Esophagus squamous epithelium (tissue), 5 donors: ENCODE measurements around the gene SNX24. TPM values are rescaled to one million over a fixed set of nuclear protein-coding genes. Genes with fewer than 3 reads are reported as not detected.

Source experiments
- DNase-seq: peaks from one replicate; lab custom pipeline; 2025; lab: John Stamatoyannopoulos, UW
- H3K27ac ChIP-seq, 4 donors: fragments of 200-600 bp; sonication (generic); one replicate each; pipeline ENCODE4 v1.5.1; 2016 to 2019; ENCODE audit warnings: mild to moderate bottlenecking in 1 of 4
- H3K27me3 ChIP-seq, 4 donors: fragments of 200-600 bp; sonication (generic); 1 replicate in 3 of 4; 2 replicates in 1 of 4; pipeline versions ENCODE4 v1.5.1 to v1.6.0; 2017 to 2021; ENCODE audit warnings: antibody characterized with exemption in 1 of 4
- H3K36me3 ChIP-seq, 3 donors: fragments of 200-600 bp; sonication (generic); one replicate each; pipeline ENCODE4 v1.5.1; 2016 to 2019
- H3K4me1 ChIP-seq, 3 donors: fragments of 200-600 bp; sonication (generic); one replicate each; pipeline ENCODE4 v1.5.1; 2017 to 2019
- H3K4me3 ChIP-seq, 4 donors: fragments of 200-600 bp; sonication (generic); 1 replicate in 3 of 4; 2 replicates in 1 of 4; pipeline ENCODE4 v1.5.1; 2016 to 2019; ENCODE audit warnings: mild to moderate bottlenecking in 2 of 4, moderate library complexity in 1 of 4
- H3K9me3 ChIP-seq, 3 donors: fragments of 200-600 bp; sonication (generic); one replicate each; pipeline ENCODE4 v1.5.1; 2016 to 2019
- CTCF ChIP-seq, 6 experiments: fragments of 450-650 bp in 4 of 6; fragments of 200-600 bp in 2 of 6; sonication (generic) in 2 of 6; IDR thresholded peaks; one replicate each; pipeline ENCODE4 v1.5.1; 2016 to 2019; ENCODE audit warnings: antibody characterized with exemption in 6 of 6, mild to moderate bottlenecking in 4 of 6, moderate library complexity in 4 of 6
- POLR2A ChIP-seq, 4 donors: fragments of 450-650 bp; IDR thresholded peaks; one replicate each; pipeline ENCODE4 v1.6.1; 2017; ENCODE audit warnings: antibody characterized with exemption in 4 of 4, mild to moderate bottlenecking in 4 of 4, moderate library complexity in 3 of 4
- WGBS, 2 donors: methylation state at CpG; one replicate each; pipeline ENCODE4 v1.1.5; 2018; 5-methylcytosine and 5-hydroxymethylcytosine counted together
- intact Hi-C: fragments of 100-400 bp; cut with DNase I; formaldehyde crosslinking; loops from one replicate; pipeline ENCODE4 v1.15.0; 2022
- small RNA-seq, 4 donors: library from RNA; depleted of rRNA; stranded (forward); fragments of <200 nt; gene quantifications; one replicate each; pipeline ENCODE3, GENCODE V24; 2016
- total RNA-seq, 4 donors: library from RNA; depleted of rRNA; stranded (reverse); fragments of >200 nt; gene quantifications; one replicate each; pipeline ENCODE4 v1.1.0, GENCODE V29; 2016
- donor health status: DM: yes; HTN: yes; CAD: no.

Gene SNX24
- total RNA-seq, 4 donors from 2014 or later, result 24.4 to 35.3 (median 28.6) TPM

- intact Hi-C loops, result no loop called here
- no peaks in the 10 kb centered on the region for H3K4me1 ChIP-seq
- H3K27ac ChIP-seq, result no peak overlapping the region
- TF ChIP-seq CTCF (IDR thresholded peaks at IDR 0.05), result no peak
- TF ChIP-seq POLR2A (IDR thresholded peaks at IDR 0.05), result no peak
- H3K4me3 ChIP-seq, result no peak overlapping the region
- H3K27me3 ChIP-seq, result no peaks in the 10 kb centered on the region
- H3K9me3 ChIP-seq, result peaks cover 0 to 3% (median 0%) of the 10 kb centered on the region in 3 donors
- 53 to 62% methylated on average over 2 of the region's 2 CpGs for whole genome bisulfite sequencing, 2 donors
- no peaks in the 10 kb centered on the region for H3K36me3 ChIP-seq
- no peak for DNase-seq
These were observed 205.8 kb downstream of the SNX24 start for GRCh38 chr5:123051206-123051605.

Small RNA genes within 50 kb of the gene (small RNA-seq; reads per million reads assigned to genes)
- gene RN7SL689P, result 0 reads per million in 4 donors

Other genes with a start within 250 kb of the SNX24 start
- gene SNX2, start 70.5 kb upstream of the SNX24 start, total RNA-seq, result 10 to 100 TPM; 33.9 to 64.7 (median 49.1) TPM
- gene PPIC, start 191.1 kb downstream of the SNX24 start, total RNA-seq, result 10 to 100 TPM; 21.7 to 77.3 (median 58.5) TPM
- 1 to 10 TPM in 1 of 4 donors, under 1 TPM in 3; 0.11 to 1.3 (median 0.51) TPM for gene PRDM6, start 243.6 kb downstream of the SNX24 start, total RNA-seq